HG02759 (cell line): ENCODE data around the gene TRAM2.

Experiments
- ATAC-seq: cut with Tn5 transposase; IDR thresholded peaks from one replicate; pipeline ENCODE4 v1.9.1; 2021; ENCODE audit warnings: mild to moderate bottlenecking, moderate library complexity; ENCODE audit not compliant: unreplicated experiment

The TRAM2 gene

GRCh38 chr6:52534363-52534762 lies 42.5 kb downstream of the TRAM2 start:
- no peak for ATAC-seq

- no peak for ATAC-seq
Measured at GRCh38 chr6:52533491-52533890, 43.4 kb downstream of the TRAM2 start.

- no peak for ATAC-seq
Measured at GRCh38 chr6:52532457-52532856, 44.4 kb downstream of the TRAM2 start.

GRCh38 chr6:52531834-52532233 lies 45.0 kb downstream of the TRAM2 start:
- ATAC-seq: no peak

GRCh38 chr6:52531396-52531795 lies 45.5 kb downstream of the TRAM2 start:
- ATAC-seq: no peak

- ATAC-seq: no peak
Measured at GRCh38 chr6:52530351-52530750, 46.5 kb downstream of the TRAM2 start.

- ATAC-seq: no peak
Measured at GRCh38 chr6:52529311-52529710, 47.5 kb downstream of the TRAM2 start.

GRCh38 chr6:52527436-52527835 lies 49.4 kb downstream of the TRAM2 start:
- ATAC-seq: no peak

- no peak for ATAC-seq
Measured at GRCh38 chr6:52526634-52527033, 50.2 kb downstream of the TRAM2 start.

GRCh38 chr6:52524918-52525317 lies 51.9 kb downstream of the TRAM2 start:
- no peak for ATAC-seq

GRCh38 chr6:52523378-52524142 lies 53.3 kb downstream of the TRAM2 start:
- no peak for ATAC-seq

- ATAC-seq: no peak
Measured at GRCh38 chr6:52522655-52523054, 54.2 kb downstream of the TRAM2 start.

- ATAC-seq: no peak
Measured at GRCh38 chr6:52522151-52522626, 54.7 kb downstream of the TRAM2 start.

GRCh38 chr6:52519618-52520017 lies 57.2 kb downstream of the TRAM2 start:
- no peak for ATAC-seq

GRCh38 chr6:52518279-52518945 lies 58.4 kb downstream of the TRAM2 start:
- ATAC-seq: no peak

- ATAC-seq: peak; percentile 96
Measured at GRCh38 chr6:52517502-52518278, 59.2 kb downstream of the TRAM2 start.

- no peak for ATAC-seq
Measured at GRCh38 chr6:52516943-52517342, 59.9 kb downstream of the TRAM2 start.

- ATAC-seq: no peak
Measured at GRCh38 chr6:52516269-52516668, 60.6 kb downstream of the TRAM2 start.

- ATAC-seq: no peak
Measured at GRCh38 chr6:52515219-52515960, 61.5 kb downstream of the TRAM2 start.

GRCh38 chr6:52514514-52514913 lies 62.3 kb downstream of the TRAM2 start:
- ATAC-seq: no peak

GRCh38 chr6:52513896-52514295 lies 63.0 kb downstream of the TRAM2 start:
- no peak for ATAC-seq
